CD14-positive monocyte (primary cell): Measurements from ENCODE around the gene APCDD1. TPM values are rescaled to one million over a fixed set of nuclear protein-coding genes. Genes with fewer than 3 reads are reported as not detected.

Source experiments
- DNase-seq, 3 donors: peaks; one replicate each; pipeline ENCODE4 v3.0.0-alpha.2; 2011 to 2022
- H2AFZ ChIP-seq: 2 replicates; pipeline ENCODE4 v1.6.0; 2012; ENCODE audit warnings: mild to moderate bottlenecking, low read depth, low read length, inconsistent platforms; ENCODE audit not compliant: insufficient read depth, poor library complexity, severe bottlenecking
- H3K27ac ChIP-seq, 2 donors: 1 replicate in 1 of 2; 2 replicates in 1 of 2; pipeline ENCODE4 v1.5.1; 2012 to 2013; ENCODE audit warnings: low read length in 2 of 2, control low read depth in 1 of 2, inconsistent platforms in 1 of 2, low read depth in 1 of 2, mild to moderate bottlenecking in 1 of 2
- H3K27me3 ChIP-seq, 2 donors: one replicate each; pipeline versions ENCODE4 v1.6.0 to v1.6.1; 2011 to 2013; ENCODE audit warnings: low read length in 2 of 2; ENCODE audit not compliant: control insufficient read depth in 2 of 2, insufficient read depth in 2 of 2
- H3K36me3 ChIP-seq, 2 donors: replicated peaks in 1 of 2; 1 replicate in 1 of 2; 2 replicates in 1 of 2; pipeline versions ENCODE4 v1.5.1 to v1.6.1; 2012 to 2013; ENCODE audit warnings: low read length in 2 of 2, control low read depth in 1 of 2, inconsistent platforms in 1 of 2, mild to moderate bottlenecking in 1 of 2; ENCODE audit not compliant: insufficient read depth in 2 of 2, control insufficient read depth in 1 of 2
- H3K4me1 ChIP-seq, 2 donors: 1 replicate in 1 of 2; 2 replicates in 1 of 2; pipeline versions ENCODE4 v1.5.1 to v1.6.1; 2012 to 2013; ENCODE audit warnings: low read length in 2 of 2, control low read depth in 1 of 2, inconsistent platforms in 1 of 2, mild to moderate bottlenecking in 1 of 2, moderate library complexity in 1 of 2; ENCODE audit not compliant: insufficient read depth in 2 of 2, control insufficient read depth in 1 of 2
- H3K4me2 ChIP-seq: replicated peaks from 2 replicates; pipeline ENCODE3; 2012; ENCODE audit warnings: low read length, moderate library complexity, mild to moderate bottlenecking; ENCODE audit not compliant: poor library complexity, severe bottlenecking; ENCODE audit errors: extremely low read depth
- H3K4me3 ChIP-seq, 3 experiments: fragments of 200-600 bp in 1 of 3; sonication (generic) in 1 of 3; replicated peaks in 1 of 3; 1 replicate in 2 of 3; 2 replicates in 1 of 3; pipeline ENCODE4 v1.5.1; 2011 to 2013; ENCODE audit warnings: low read length in 3 of 3, mild to moderate bottlenecking in 3 of 3, control low read depth in 2 of 3, low read depth in 2 of 3, inconsistent platforms in 1 of 3, moderate library complexity in 1 of 3
- H3K79me2 ChIP-seq: 2 replicates; pipeline ENCODE4 v1.6.0; 2012; ENCODE audit warnings: mild to moderate bottlenecking, control low read depth, inconsistent platforms, low read length, moderate library complexity; ENCODE audit not compliant: insufficient read depth
- H3K9ac ChIP-seq: 2 replicates; pipeline ENCODE4 v1.6.0; 2017; ENCODE audit warnings: low read length, mild to moderate bottlenecking; ENCODE audit not compliant: insufficient read depth, poor library complexity, severe bottlenecking
- H3K9me3 ChIP-seq, 2 donors: replicated peaks in 1 of 2; 1 replicate in 1 of 2; 2 replicates in 1 of 2; pipeline versions ENCODE4 v1.5.1 to v1.6.1; 2012 to 2013; ENCODE audit warnings: low read length in 2 of 2, control low read depth in 1 of 2; ENCODE audit not compliant: control insufficient read depth in 1 of 2, insufficient read depth in 1 of 2
- H4K20me1 ChIP-seq: 2 replicates; pipeline ENCODE4 v1.6.0; 2012; ENCODE audit warnings: mild to moderate bottlenecking, low read length, control low read depth, moderate library complexity; ENCODE audit not compliant: insufficient read depth
- H3K27ac Mint-ChIP-seq, 7 donors: one replicate each; pipeline ENCODE4 v1.8.0; 2020; ENCODE audit warnings: mild to moderate bottlenecking in 7 of 7, mixed read lengths in 7 of 7, moderate library complexity in 6 of 7, inconsistent platforms in 2 of 7
- H3K27me3 Mint-ChIP-seq, 3 donors: one replicate each; pipeline ENCODE4 v1.8.0; 2021 to 2022; ENCODE audit warnings: low read depth in 3 of 3, mild to moderate bottlenecking in 3 of 3, mixed read lengths in 3 of 3, moderate library complexity in 3 of 3, inconsistent platforms in 1 of 3
- H3K36me3 Mint-ChIP-seq, 2 donors: one replicate each; pipeline ENCODE4 v1.8.0; 2020; ENCODE audit warnings: mixed read lengths in 2 of 2, inconsistent platforms in 1 of 2, mild to moderate bottlenecking in 1 of 2
- H3K4me1 Mint-ChIP-seq: one replicate; pipeline ENCODE4 v1.8.0; 2020; ENCODE audit warnings: mild to moderate bottlenecking, mixed read lengths
- H3K4me3 Mint-ChIP-seq, 2 donors: one replicate each; pipeline ENCODE4 v1.8.0; 2020; ENCODE audit warnings: mild to moderate bottlenecking in 2 of 2, mixed read lengths in 2 of 2, moderate library complexity in 1 of 2
- H3K9me3 Mint-ChIP-seq, 7 donors: one replicate each; pipeline ENCODE4 v1.8.0; 2020 to 2022; ENCODE audit warnings: mixed read lengths in 7 of 7, mild to moderate bottlenecking in 6 of 7, moderate library complexity in 6 of 7, inconsistent platforms in 2 of 7
- CTCF ChIP-seq: fragments of 200-600 bp; IDR thresholded peaks from one replicate; pipeline ENCODE4 v1.8.0; 2022; ENCODE audit warnings: antibody characterized with exemption, mild to moderate bottlenecking
- WGBS: methylation state at CpG from one replicate; pipeline ENCODE4 v1.1.5; 2013; ENCODE audit warnings: missing lambda C conversion rate; ENCODE audit not compliant: insufficient coverage; 5-methylcytosine and 5-hydroxymethylcytosine counted together
- intact Hi-C, 2 donors: fragments of 100-400 bp; cut with micrococcal nuclease; formaldehyde crosslinking; loops; one replicate each; pipeline versions ENCODE4 v1.15.0 to v1.15.1; 2023
- polyA plus RNA-seq, 3 donors: library from polyadenylated mRNA; depleted of rRNA in 1 of 3; unstranded in 2 of 3; stranded (reverse) in 1 of 3; fragments of 300-500 nt in 2 of 3; fragments of >200 nt in 1 of 3; fragmentation: Illumina TruSeq in 2 of 3; gene quantifications; 1 replicate in 2 of 3; 2 replicates in 1 of 3; pipeline ENCODE4 v1.2.3, GENCODE V29; 2012 to 2021

APCDD1 gene
- polyA plus RNA-seq, 3 donors, result 1.2 to 4.8 (median 1.6) TPM

- Mint-ChIP-seq H3K9me3 (peaks cover 2 to 14% (median 8%) of the 10 kb centered on the region in 7 donors), H3K27me3 (peaks cover 48 to 61% (median 50%) of the 10 kb centered on the region in 3 donors), H3K4me3 (peak overlapping the region in 1 of 2 donors; percentile 65), H3K36me3 (peaks cover 3 to 13% of the 10 kb centered on the region in 2 donors), H3K27ac (no peak overlapping the region), H3K4me1 (peaks cover 16% of the 10 kb centered on the region)
- H3K9ac ChIP-seq, result no peak overlapping the region
- peaks cover 12 to 13% of the 10 kb centered on the region in 2 donors for H3K4me1 ChIP-seq
- no peak overlapping the region for H2AFZ ChIP-seq
- no peak overlapping the region for H3K4me2 ChIP-seq
- no peaks in the 10 kb centered on the region for H3K36me3 ChIP-seq
- no CpG with 5 or more reads among the region's 2 CpGs for WGBS
- H3K79me2 ChIP-seq, result no peaks in the 10 kb centered on the region
- TF ChIP-seq CTCF, result no peak
- DNase-seq, result no peak
- no peak overlapping the region for H3K4me3 ChIP-seq
- no peak overlapping the region for H3K27ac ChIP-seq
- H3K9me3 ChIP-seq, result no peaks in the 10 kb centered on the region
- intact Hi-C loops, result no loop called here
- H4K20me1 ChIP-seq, result no peaks in the 10 kb centered on the region
- peaks cover 31 to 57% of the 10 kb centered on the region in 2 donors for H3K27me3 ChIP-seq
Measured at GRCh38 chr18:10457767-10458166, 3.3 kb downstream of the APCDD1 start.

DNA sequence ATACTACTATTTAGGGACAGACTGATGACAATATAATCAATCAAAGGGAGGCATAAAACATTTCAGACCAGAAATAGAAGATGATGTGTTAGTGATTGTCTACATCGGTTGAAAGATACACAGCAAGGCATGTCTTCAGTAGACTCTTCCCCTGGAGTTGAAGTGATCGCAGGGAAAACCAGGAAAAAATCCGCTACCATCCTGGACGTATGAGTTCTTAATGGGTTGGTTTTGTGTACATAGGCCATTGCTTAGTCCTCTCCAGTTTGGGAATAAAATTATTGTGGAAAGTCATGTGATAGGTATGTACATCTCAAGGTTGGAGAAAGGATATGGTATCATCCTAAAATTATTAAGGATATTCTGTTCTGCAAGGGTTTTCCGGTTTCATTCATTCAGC, 4.3 kb downstream of the APCDD1 start:
- H3K9me3 ChIP-seq, result no peaks in the 10 kb centered on the region
- no peaks in the 10 kb centered on the region for H3K36me3 ChIP-seq
- H3K79me2 ChIP-seq, result no peaks in the 10 kb centered on the region
- no peak overlapping the region for H3K27ac ChIP-seq
- TF ChIP-seq CTCF, result no peak
- H3K9ac ChIP-seq, result no peak overlapping the region
- intact Hi-C loops, result no loop called here
- H3K4me3 ChIP-seq, result no peak overlapping the region
- Mint-ChIP-seq H3K4me1 (peaks cover 16% of the 10 kb centered on the region), H3K27ac (no peak overlapping the region), H3K27me3 (peaks cover 40 to 52% (median 42%) of the 10 kb centered on the region in 3 donors), H3K4me3 (peak overlapping the region in 1 of 2 donors; percentile 67), H3K9me3 (peaks cover 2 to 17% (median 9%) of the 10 kb centered on the region in 7 donors), H3K36me3 (peaks cover 3 to 13% of the 10 kb centered on the region in 2 donors)
- 100% methylated on average over 3 of the region's 5 CpGs for WGBS
- no peaks in the 10 kb centered on the region for H4K20me1 ChIP-seq
- no peak overlapping the region for H2AFZ ChIP-seq
- peaks cover 12 to 13% of the 10 kb centered on the region in 2 donors for H3K4me1 ChIP-seq
- DNase-seq, result no peak
- H3K27me3 ChIP-seq, result peaks cover 30 to 48% of the 10 kb centered on the region in 2 donors
- H3K4me2 ChIP-seq, result no peak overlapping the region
